Measurements from ENCODE around the gene ADI1. TPM values are rescaled to one million over a fixed set of nuclear protein-coding genes. Genes with fewer than 3 reads are reported as not detected.
"Not testable (repeated sequence)": the region's sequence is repeated elsewhere in the genome, so short reads cannot be mapped to it uniquely, and the experiment has no call there.

Gene ADI1
- total RNA-seq, 2 donors from 2014 or later = 83.2 to 83.5 TPM

- Histone ChIP-seq H3K4me1 (no peaks in the 10 kb centered on the region), H3K27ac (no peak overlapping the region), H3K9me3 (no peaks in the 10 kb centered on the region), H3K27me3 (no peaks in the 10 kb centered on the region), H3K9ac (ENCODE audit: low read depth in 2 of 2, low read length in 2 of 2) (no peak overlapping the region), H3K4me3 (no peak overlapping the region), H3K36me3 (peaks cover 9% of the 10 kb centered on the region)
- TF ChIP-seq CTCF (IDR thresholded peaks at IDR 0.05) = no peak
- DNase-seq = no peak
- intact Hi-C loops (cut with DNase I) = no loop called here
Observed at GRCh38 chr2:3449086-3449485, 70.2 kb downstream of the ADI1 start.

GRCh38 chr2:3448441-3448911 lies 70.9 kb downstream of the ADI1 start:
- intact Hi-C loops (cut with DNase I); H3K27ac ChIP-seq; H3K9ac ChIP-seq (ENCODE audit: low read depth in 2 of 2, low read length in 2 of 2); H3K27me3 ChIP-seq; H3K4me1 ChIP-seq; DNase-seq; H3K36me3 ChIP-seq; H3K9me3 ChIP-seq; H3K4me3 ChIP-seq: not testable (repeated sequence)

GRCh38 chr2:3447789-3448317 lies 71.5 kb downstream of the ADI1 start:
- intact Hi-C loops (cut with DNase I) = no loop called here
- no peak overlapping the region for H3K27ac ChIP-seq
- no peaks in the 10 kb centered on the region for H3K4me1 ChIP-seq
- no peak overlapping the region for H3K4me3 ChIP-seq
- TF ChIP-seq CTCF (IDR thresholded peaks at IDR 0.05) = no peak
- no peak for DNase-seq
- H3K9me3 ChIP-seq = no peaks in the 10 kb centered on the region
- H3K9ac ChIP-seq (ENCODE audit: low read depth in 2 of 2, low read length in 2 of 2) = no peak overlapping the region
- H3K27me3 ChIP-seq = no peaks in the 10 kb centered on the region
- peaks cover 9% of the 10 kb centered on the region for H3K36me3 ChIP-seq

Other genes starting within 250 kb of the ADI1 start
- gene EIPR1, start 141.7 kb downstream of the ADI1 start, total RNA-seq = 10 to 100 TPM; 18.8 to 39.1 TPM
- 10 to 100 TPM; 59.1 to 91.5 TPM for gene TRAPPC12, start 139.8 kb downstream of the ADI1 start, total RNA-seq
- 10 to 100 TPM; 13.3 to 18.8 TPM for gene RNASEH1, start 38.8 kb upstream of the ADI1 start, total RNA-seq
- 1,000 to 10,000 TPM in 1 of 2 donors, 100 to 1,000 TPM in 1; 941 to 1,015 TPM for gene RPS7, start 55.7 kb upstream of the ADI1 start, total RNA-seq
- gene COLEC11, start 75.6 kb upstream of the ADI1 start, total RNA-seq = under 1 TPM; 0.47 to 0.80 TPM
- not detected for gene ALLC, start 138.7 kb upstream of the ADI1 start, total RNA-seq
- not detected for gene DCDC2C, start 184.0 kb upstream of the ADI1 start, total RNA-seq

Measured in colonic mucosa (tissue), 4 donors.